ENCODE measurements around the gene SMOC2.

Gene SMOC2

GRCh38 chr6:168415098-168415992, 25.6 kb upstream of the SMOC2 start:
- DNase-seq (ENCODE audit: low read depth in 3 of 3), result no peak

GRCh38 chr6:168415993-168416530, 24.9 kb upstream of the SMOC2 start:
- DNase-seq (ENCODE audit: low read depth in 3 of 3), result no peak

- no peak for DNase-seq (ENCODE audit: low read depth in 3 of 3)
These were observed 24.5 kb upstream of the SMOC2 start for GRCh38 chr6:168416531-168416930.

GRCh38 chr6:168417191-168417590, 23.8 kb upstream of the SMOC2 start:
- no peak for DNase-seq (ENCODE audit: low read depth in 3 of 3)

- no peak for DNase-seq (ENCODE audit: low read depth in 3 of 3)
These were observed 23.1 kb upstream of the SMOC2 start for GRCh38 chr6:168417679-168418557.

GRCh38 chr6:168418711-168419121, 22.3 kb upstream of the SMOC2 start:
- no peak for DNase-seq (ENCODE audit: low read depth in 3 of 3)

- DNase-seq (ENCODE audit: low read depth in 3 of 3), result no peak
These were observed 21.4 kb upstream of the SMOC2 start for GRCh38 chr6:168419569-168419968.

GRCh38 chr6:168420084-168420483, 20.9 kb upstream of the SMOC2 start:
- no peak for DNase-seq (ENCODE audit: low read depth in 3 of 3)

GRCh38 chr6:168420706-168421105, 20.3 kb upstream of the SMOC2 start:
- no peak for DNase-seq (ENCODE audit: low read depth in 3 of 3)

- no peak for DNase-seq (ENCODE audit: low read depth in 3 of 3)
These were observed 13.8 kb upstream of the SMOC2 start for GRCh38 chr6:168427184-168427583.

GRCh38 chr6:168428052-168428826, 12.7 kb upstream of the SMOC2 start:
- DNase-seq (ENCODE audit: low read depth in 3 of 3), result no peak

- no peak for DNase-seq (ENCODE audit: low read depth in 3 of 3)
These were observed 12.1 kb upstream of the SMOC2 start for GRCh38 chr6:168428863-168429262.

- no peak for DNase-seq (ENCODE audit: low read depth in 3 of 3)
These were observed 8.8 kb upstream of the SMOC2 start for GRCh38 chr6:168432196-168432595.

- DNase-seq (ENCODE audit: low read depth in 3 of 3), result no peak
These were observed 7.1 kb upstream of the SMOC2 start for GRCh38 chr6:168433898-168434297.

- no peak for DNase-seq (ENCODE audit: low read depth in 3 of 3)
These were observed 6.5 kb upstream of the SMOC2 start for GRCh38 chr6:168434505-168434904.

- no peak for DNase-seq (ENCODE audit: low read depth in 3 of 3)
These were observed 3.2 kb upstream of the SMOC2 start for GRCh38 chr6:168437751-168438150.

GRCh38 chr6:168438783-168439520, 2.0 kb upstream of the SMOC2 start:
- DNase-seq (ENCODE audit: low read depth in 3 of 3), result no peak

- no peak for DNase-seq (ENCODE audit: low read depth in 3 of 3)
These were observed 1.1 kb upstream of the SMOC2 start for GRCh38 chr6:168439794-168440450.

- no peak for DNase-seq (ENCODE audit: low read depth in 3 of 3)
These were observed 729 bp downstream of the SMOC2 start for GRCh38 chr6:168441434-168442391.

All from stimulated activated CD4-positive, alpha-beta T cell treated with anti-CD3 and anti-CD28 coated beads, TNF-alpha, amount 100 ng/mL, for 24 hours (primary cell).